NCI-H524 treated with DMSO at 0.1 percent for 48 hours (cell line): Measurements from ENCODE around the gene KDF1.

Experiments used
- DNase-seq: peaks from one replicate; lab custom pipeline; 2025; lab: John Stamatoyannopoulos, UW

The KDF1 gene

GRCh38 chr1:26959722-26960624 lies at the start of gene KDF1:
TSS of gene KDF1 (minus strand) at chr1:26960468. CDS start at chr1:26952380, 8,088 bp downstream.
- DNase-seq, result no peak

- no peak for DNase-seq
Observed at GRCh38 chr1:27009601-27010197, 49.4 kb upstream of the KDF1 start.

GRCh38 chr1:27007909-27008582 lies 47.8 kb upstream of the KDF1 start:
- DNase-seq, result no peak

GRCh38 chr1:27006683-27007082 lies 46.4 kb upstream of the KDF1 start:
- no peak for DNase-seq

- DNase-seq, result no peak
Observed at GRCh38 chr1:27005648-27006496, 45.6 kb upstream of the KDF1 start.

GRCh38 chr1:27005166-27005530 lies 44.9 kb upstream of the KDF1 start:
- no peak for DNase-seq

- DNase-seq, result no peak
Observed at GRCh38 chr1:27004471-27005165, 44.4 kb upstream of the KDF1 start.

- DNase-seq, result no peak
Observed at GRCh38 chr1:27003745-27004470, 43.6 kb upstream of the KDF1 start.

GRCh38 chr1:27001570-27002360 lies 41.5 kb upstream of the KDF1 start:
- DNase-seq, result no peak

- no peak for DNase-seq
Observed at GRCh38 chr1:27000817-27001460, 40.7 kb upstream of the KDF1 start.

- DNase-seq, result no peak
Observed at GRCh38 chr1:27000090-27000816, 40.0 kb upstream of the KDF1 start.

- no peak for DNase-seq
Observed at GRCh38 chr1:26999440-26999987, 39.2 kb upstream of the KDF1 start.

- DNase-seq, result no peak
Observed at GRCh38 chr1:26998429-26999300, 38.4 kb upstream of the KDF1 start.

GRCh38 chr1:26996665-26997064 lies 36.4 kb upstream of the KDF1 start:
- no peak for DNase-seq

- no peak for DNase-seq
Observed at GRCh38 chr1:26996024-26996423, 35.8 kb upstream of the KDF1 start.

- no peak for DNase-seq
Observed at GRCh38 chr1:26994787-26995517, 34.7 kb upstream of the KDF1 start.
